H1 (cell line): Measurements from ENCODE around the gene ARHGAP26. TPM values are rescaled to one million over a fixed set of nuclear protein-coding genes. Genes with fewer than 3 reads are reported as not detected.

Experiments used
- CTCF ChIA-PET: fragments of 300-600 bp; sonication (Branson Sonifier 250); formaldehyde crosslinking; loops from one replicate; lab custom pipeline; 2021; ENCODE audit not compliant: partially characterized antibody; lab: Charles Lee
- POLR2A ChIA-PET: fragments of 300-600 bp; sonication (Branson Sonifier 250); formaldehyde crosslinking; loops from one replicate; lab custom pipeline; 2021; ENCODE audit warnings: inconsistent platforms; ENCODE audit not compliant: partially characterized antibody; lab: Charles Lee
- DNase-seq, 2 experiments: peaks; one replicate each; pipeline versions ENCODE4 v3.0.0 to v3.0.0-alpha.2; 2010 to 2022; ENCODE audit warnings: low spot score in 2 of 2, low read depth in 1 of 2, mixed read lengths in 1 of 2
- FAIRE-seq: peaks from 2 replicates; lab custom pipeline; 2011; peaks lifted over from hg19 to GRCh38; lab: Jason Lieb, UNC
- H2AFZ ChIP-seq: 2 replicates; pipeline ENCODE4 v1.8.1; 2012; ENCODE audit warnings: low read length, inconsistent platforms
- H2AK5ac ChIP-seq: 2 replicates; pipeline ENCODE4 v1.6.1; 2013; ENCODE audit warnings: low read depth, low read length
- H2BK120ac ChIP-seq: replicated peaks from 2 replicates; pipeline ENCODE3; 2013; ENCODE audit warnings: low read depth, low read length, inconsistent platforms
- H2BK12ac ChIP-seq: 2 replicates; pipeline ENCODE4 v1.6.1; 2013; ENCODE audit warnings: low read depth, low read length
- H2BK15ac ChIP-seq: 2 replicates; pipeline ENCODE4 v1.6.1; 2013; ENCODE audit warnings: low read length
- H2BK20ac ChIP-seq: 2 replicates; pipeline ENCODE4 v1.6.1; 2013; ENCODE audit warnings: low read length
- H2BK5ac ChIP-seq: 2 replicates; pipeline ENCODE4 v1.6.1; 2013; ENCODE audit warnings: low read depth, low read length
- H3K14ac ChIP-seq: 2 replicates; pipeline ENCODE4 v1.6.1; 2013; ENCODE audit warnings: inconsistent platforms; ENCODE audit not compliant: insufficient read length
- H3K18ac ChIP-seq: 2 replicates; pipeline ENCODE4 v1.6.1; 2013; ENCODE audit warnings: low read length; ENCODE audit errors: extremely low read depth
- H3K23ac ChIP-seq: 2 replicates; pipeline ENCODE4 v1.6.1; 2013; ENCODE audit warnings: inconsistent platforms; ENCODE audit not compliant: insufficient read length
- H3K23me2 ChIP-seq: 2 replicates; pipeline ENCODE4 v1.6.1; 2013; ENCODE audit warnings: low read depth, low read length
- H3K27ac ChIP-seq: 2 replicates; pipeline ENCODE4 v1.6.1; 2011; ENCODE audit warnings: low read depth, low read length, inconsistent platforms
- H3K27me3 ChIP-seq, 4 experiments: replicated peaks in 1 of 4; 1 replicate in 1 of 4; 2 replicates in 3 of 4; pipeline versions ENCODE4 v1.6.1 to v1.8.1; 2011 to 2013; ENCODE audit warnings: low read length in 3 of 4, mild to moderate bottlenecking in 3 of 4, inconsistent platforms in 2 of 4, mixed read lengths in 2 of 4, moderate library complexity in 1 of 4; ENCODE audit not compliant: control insufficient read depth in 3 of 4, insufficient read depth in 3 of 4; ENCODE audit errors: extremely low read depth in 1 of 4
- H3K36me3 ChIP-seq, 4 experiments: 2 replicates each; pipeline versions ENCODE4 v1.6.1 to v1.8.1; 2011 to 2013; ENCODE audit warnings: mild to moderate bottlenecking in 4 of 4, low read length in 3 of 4, moderate library complexity in 2 of 4, control low read depth in 1 of 4, inconsistent platforms in 1 of 4; ENCODE audit not compliant: insufficient read depth in 4 of 4, control insufficient read depth in 2 of 4
- H3K4ac ChIP-seq: replicated peaks from 2 replicates; pipeline ENCODE3; 2013; ENCODE audit warnings: low read length, low read depth, mixed read lengths, inconsistent platforms; ENCODE audit not compliant: insufficient read length
- H3K4me1 ChIP-seq, 4 experiments: replicated peaks in 1 of 4; 1 replicate in 1 of 4; 2 replicates in 3 of 4; pipeline versions ENCODE4 v1.6.1 to v1.8.1; 2011 to 2013; ENCODE audit warnings: low read length in 3 of 4, inconsistent platforms in 2 of 4, mixed read lengths in 1 of 4; ENCODE audit not compliant: insufficient read depth in 4 of 4, control insufficient read depth in 3 of 4
- H3K4me2 ChIP-seq, 2 experiments: 2 replicates each; pipeline versions ENCODE4 v1.6.1 to v1.8.1; 2011 to 2013; ENCODE audit warnings: low read depth in 2 of 2, low read length in 2 of 2, control low read depth in 1 of 2, inconsistent platforms in 1 of 2, mild to moderate bottlenecking in 1 of 2; ENCODE audit not compliant: insufficient read depth in 1 of 2
- H3K4me3 ChIP-seq, 4 experiments: fragments of 200-600, 300-600 bp in 1 of 4; sonication (generic), shearing (Covaris generic), sonication (Bioruptor Twin) in 1 of 4; 2 replicates each; pipeline versions ENCODE4 v1.5.1 to v1.8.1; 2011 to 2016; ENCODE audit warnings: low read length in 4 of 4, low read depth in 3 of 4, control low read depth in 2 of 4, inconsistent platforms in 2 of 4, mild to moderate bottlenecking in 2 of 4, mixed read lengths in 1 of 4, moderate library complexity in 1 of 4; ENCODE audit not compliant: insufficient read depth in 2 of 4; ENCODE audit errors: extremely low read depth in 1 of 4
- H3K56ac ChIP-seq: replicated peaks from 2 replicates; pipeline ENCODE3; 2013; ENCODE audit warnings: low read depth, mild to moderate bottlenecking, mixed read lengths, low read length, inconsistent platforms; ENCODE audit not compliant: insufficient read length
- H3K79me1 ChIP-seq: 2 replicates; pipeline ENCODE4 v1.6.1; 2013; ENCODE audit warnings: low read depth, low read length, control low read depth
- H3K79me2 ChIP-seq, 2 experiments: 2 replicates each; pipeline versions ENCODE4 v1.6.1 to v1.8.1; 2012 to 2013; ENCODE audit warnings: low read length in 2 of 2, mild to moderate bottlenecking in 2 of 2, inconsistent platforms in 1 of 2; ENCODE audit not compliant: insufficient read depth in 2 of 2, control insufficient read depth in 1 of 2
- H3K9ac ChIP-seq, 4 experiments: replicated peaks in 1 of 4; 1 replicate in 1 of 4; 2 replicates in 3 of 4; pipeline versions ENCODE4 v1.6.1 to v1.8.1; 2011 to 2013; ENCODE audit warnings: low read depth in 3 of 4, low read length in 3 of 4, control low read depth in 2 of 4, mild to moderate bottlenecking in 2 of 4, moderate library complexity in 2 of 4, inconsistent platforms in 1 of 4; ENCODE audit errors: extremely low read depth in 1 of 4
- H3K9me3 ChIP-seq, 2 experiments: 2 replicates each; pipeline versions ENCODE4 v1.6.1 to v1.8.1; 2012 to 2013; ENCODE audit warnings: mild to moderate bottlenecking in 2 of 2, moderate library complexity in 2 of 2, control low read depth in 1 of 2, inconsistent platforms in 1 of 2, low read depth in 1 of 2, low read length in 1 of 2, mixed read lengths in 1 of 2; ENCODE audit not compliant: insufficient read depth in 2 of 2
- H4K20me1 ChIP-seq, 2 experiments: replicated peaks in 1 of 2; 2 replicates each; pipeline versions ENCODE3 to v1.8.1; 2011 to 2013; ENCODE audit warnings: inconsistent platforms in 2 of 2, low read length in 2 of 2, mild to moderate bottlenecking in 1 of 2; ENCODE audit not compliant: insufficient read depth in 2 of 2, control insufficient read depth in 1 of 2
- H4K5ac ChIP-seq: 2 replicates; pipeline ENCODE4 v1.6.1; 2013; ENCODE audit warnings: low read length, low read depth, mixed read lengths, inconsistent platforms; ENCODE audit not compliant: insufficient read length
- H4K8ac ChIP-seq: 2 replicates; pipeline ENCODE4 v1.8.0; 2013; ENCODE audit warnings: mild to moderate bottlenecking, moderate library complexity, low read length, inconsistent platforms; ENCODE audit not compliant: insufficient read depth; ENCODE audit errors: extremely low read depth
- H4K91ac ChIP-seq: replicated peaks from 2 replicates; pipeline ENCODE3; 2013; ENCODE audit warnings: low read length, mixed read lengths, inconsistent platforms; ENCODE audit not compliant: insufficient read length
- EP300 ChIP-seq, 2 experiments: IDR thresholded peaks; 1 replicate in 1 of 2; 2 replicates in 1 of 2; pipeline ENCODE4 v1.6.1; 2011 to 2012; ENCODE audit warnings: low read depth in 2 of 2, low read length in 2 of 2, mild to moderate bottlenecking in 2 of 2, borderline replicate concordance in 1 of 2, inconsistent platforms in 1 of 2, moderate library complexity in 1 of 2
- TBP ChIP-seq: IDR thresholded peaks from 2 replicates; pipeline ENCODE4 v1.6.1; 2011; ENCODE audit warnings: low read depth, low read length, improper control_type of control experiment
- WGBS, 2 experiments: shearing (Covaris generic) in 1 of 2; methylation state at CpG; one replicate each; pipeline versions ENCODE4 v1.1.6 to v1.1.7; 2013 to 2015; ENCODE audit warnings: low lambda C conversion rate in 2 of 2, mixed read lengths in 2 of 2, inconsistent platforms in 1 of 2, low coverage in 1 of 2, missing lambda C conversion rate in 1 of 2; ENCODE audit not compliant: insufficient replicate concordance in 2 of 2, insufficient coverage in 1 of 2, insufficient read length in 1 of 2; ENCODE audit errors: extremely low coverage in 1 of 2, missing lambda C conversion rate in 1 of 2; 5-methylcytosine and 5-hydroxymethylcytosine counted together
- polyA plus RNA-seq, 7 experiments: library from polyadenylated mRNA; depleted of rRNA in 3 of 7; stranded (reverse) in 5 of 7; unstranded in 2 of 7; fragments of >200 nt in 5 of 7; fragments of 200-250 nt in 2 of 7; gene quantifications; 1 replicate in 5 of 7; 2 replicates in 1 of 7; 4 replicates in 1 of 7; pipeline versions ENCODE4 v1.2.1 to v1.2.3, GENCODE V29; 2011 to 2013; ENCODE audit warnings: missing spikeins in 2 of 7, mixed read lengths in 2 of 7
- total RNA-seq: library from RNA; stranded (reverse); fragmentation: NEBNext Ultra II Directional; extraction: Animal tissue kit (Norgen Biotek cat#: 25700); gene quantifications from 2 replicates; pipeline ENCODE4 v1.2.1, GENCODE V29; 2021

The ARHGAP26 gene
- total and polyA plus RNA-seq, 2 of the 8 experiments (the other 6 are each of a cell fraction or from before 2014, with no cell fraction given), result 7.1 to 24.8 TPM

DNA sequence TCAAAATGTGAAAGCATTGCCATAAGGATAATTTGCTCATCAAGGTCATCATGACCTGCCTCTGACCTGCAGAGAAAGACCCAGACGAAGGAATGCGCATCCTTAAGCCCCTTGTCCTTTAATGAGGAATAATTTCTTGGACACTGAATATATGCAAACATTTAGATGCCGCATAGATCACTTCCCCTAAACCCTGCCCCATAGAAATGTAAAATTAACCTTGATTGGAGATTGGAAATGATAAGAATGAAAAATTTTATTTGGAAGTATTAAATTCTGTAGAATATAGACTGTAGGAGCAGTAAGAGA, 233.1 kb downstream of the ARHGAP26 start:
- Histone ChIP-seq H3K14ac (no peak overlapping the region), H2BK15ac (no peak overlapping the region), H2BK12ac (no peak overlapping the region), H2BK20ac (no peak overlapping the region), H2BK120ac (no peak overlapping the region), H2AFZ (no peak overlapping the region), H2AK5ac (no peak overlapping the region), H3K27ac (no peak overlapping the region), H3K23ac (no peak overlapping the region), H3K4me2 (no peak overlapping the region), H3K23me2 (no peaks in the 10 kb centered on the region), H4K8ac (no peak overlapping the region), H3K79me2 (no peaks in the 10 kb centered on the region), H4K20me1 (no peaks in the 10 kb centered on the region), H3K9ac (no peak overlapping the region), H3K36me3 (no peaks in the 10 kb centered on the region), H3K4ac (no peak overlapping the region), H3K56ac (no peak overlapping the region), H3K27me3 (no peaks in the 10 kb centered on the region), H3K4me1 (peaks cover 0 to 3% (median 3%) of the 10 kb centered on the region in 4 experiments; a peak in 4 of 7 replicates), H3K18ac (no peak overlapping the region), H3K4me3 (no peak overlapping the region), H4K5ac (no peak overlapping the region), H2BK5ac (no peak overlapping the region), H3K9me3 (no peaks in the 10 kb centered on the region), H4K91ac (no peak overlapping the region), H3K79me1 (no peaks in the 10 kb centered on the region)
- CTCF ChIA-PET, result interaction anchor here (0.6 to 6.8 kb wide), 34 partner anchors 9 to 1139 kb away, joined by 3 to 51 read pairs (median 4); no protein-coding TSS in a partner anchor
- DNase-seq (no peak), FAIRE-seq (no peak)
- WGBS, 2 experiments, result 87% methylated on average over 3 of the region's 3 CpGs; no CpG with 5 or more reads in 1 of the 2 experiments
- TF ChIP-seq EP300 (IDR thresholded peaks at IDR 0.05; ENCODE audit: borderline replicate concordance in 1 of 2, low read depth in 2 of 2, low read length in 2 of 2) (no peak), TBP (no peak)
- POLR2A ChIA-PET, result interaction anchor here (0.8 kb wide), 1 partner anchor 14 kb away, joined by 5 read pairs; no protein-coding TSS in a partner anchor
